H9 (cell line): ENCODE data around the gene TNFRSF18. TPM values are rescaled to one million over a fixed set of nuclear protein-coding genes. Genes with fewer than 3 reads are reported as not detected.

ENCODE experiments used
- DNase-seq: peaks from one replicate; pipeline ENCODE4 v3.0.0-alpha.2; 2017
- H2AFZ ChIP-seq: one replicate; pipeline ENCODE4 v1.6.1; 2013; ENCODE audit warnings: mild to moderate bottlenecking, low read length, control low read depth, moderate library complexity
- H2AK5ac ChIP-seq: 2 replicates; pipeline ENCODE4 v1.6.1; 2013; ENCODE audit warnings: low read length, control low read depth, mixed read lengths; ENCODE audit not compliant: insufficient read length
- H2BK120ac ChIP-seq: one replicate; pipeline ENCODE4 v1.6.1; 2013; ENCODE audit warnings: low read depth, mild to moderate bottlenecking, low read length, control low read depth, inconsistent platforms; ENCODE audit not compliant: poor library complexity, severe bottlenecking
- H2BK12ac ChIP-seq: 2 replicates; pipeline ENCODE4 v1.6.1; 2013; ENCODE audit warnings: low read length, control low read depth, mixed read lengths, low read depth; ENCODE audit not compliant: insufficient read length
- H2BK15ac ChIP-seq: 2 replicates; pipeline ENCODE4 v1.6.1; 2013; ENCODE audit warnings: low read depth, low read length, control low read depth
- H2BK20ac ChIP-seq: one replicate; pipeline ENCODE4 v1.6.1; 2013; ENCODE audit warnings: low read depth, mild to moderate bottlenecking, low read length, control low read depth, inconsistent platforms; ENCODE audit not compliant: poor library complexity, severe bottlenecking
- H2BK5ac ChIP-seq: 2 replicates; pipeline ENCODE4 v1.6.1; 2013; ENCODE audit warnings: low read length, control low read depth, mixed read lengths; ENCODE audit not compliant: insufficient read length
- H3K14ac ChIP-seq: 2 replicates; pipeline ENCODE4 v1.6.1; 2013; ENCODE audit warnings: low read length, control low read depth; ENCODE audit not compliant: insufficient read depth
- H3K18ac ChIP-seq: 2 replicates; pipeline ENCODE4 v1.6.1; 2013; ENCODE audit warnings: low read depth, mild to moderate bottlenecking, mixed read lengths, low read length, control low read depth; ENCODE audit not compliant: insufficient read length
- H3K23ac ChIP-seq: 2 replicates; pipeline ENCODE4 v1.6.1; 2013; ENCODE audit warnings: low read length, control low read depth, mixed read lengths, low read depth; ENCODE audit not compliant: insufficient read length
- H3K23me2 ChIP-seq: 2 replicates; pipeline ENCODE4 v1.6.1; 2013; ENCODE audit warnings: low read depth, mild to moderate bottlenecking, mixed read lengths, low read length, control low read depth; ENCODE audit not compliant: insufficient read length, poor library complexity, severe bottlenecking
- H3K27ac ChIP-seq: 2 replicates; pipeline ENCODE4 v1.5.1; 2013; ENCODE audit warnings: low read length, control low read depth, mixed read lengths, low read depth; ENCODE audit not compliant: insufficient read length
- H3K27me3 ChIP-seq: 2 replicates; pipeline ENCODE4 v1.6.1; 2013; ENCODE audit warnings: low read length, control low read depth, inconsistent platforms; ENCODE audit not compliant: insufficient read depth
- H3K4ac ChIP-seq: 2 replicates; pipeline ENCODE4 v1.6.1; 2013; ENCODE audit warnings: low read depth, mild to moderate bottlenecking, control low read depth, inconsistent platforms, low read length, moderate library complexity
- H3K4me1 ChIP-seq: 2 replicates; pipeline ENCODE4 v1.6.1; 2013; ENCODE audit warnings: low read length, control low read depth, inconsistent platforms; ENCODE audit not compliant: insufficient read depth
- H3K4me2 ChIP-seq: 2 replicates; pipeline ENCODE4 v1.6.1; 2013; ENCODE audit warnings: low read length, control low read depth, mixed read lengths; ENCODE audit not compliant: insufficient read length, insufficient read depth
- H3K56ac ChIP-seq: 2 replicates; pipeline ENCODE4 v1.6.1; 2013; ENCODE audit warnings: low read depth, mild to moderate bottlenecking, mixed read lengths, low read length, control low read depth; ENCODE audit not compliant: insufficient read length
- H3K79me1 ChIP-seq: 2 replicates; pipeline ENCODE4 v1.6.1; 2013; ENCODE audit warnings: low read depth, mild to moderate bottlenecking, moderate library complexity, low read length, control low read depth, inconsistent platforms; ENCODE audit not compliant: insufficient read depth, poor library complexity, severe bottlenecking
- H3K79me2 ChIP-seq: 2 replicates; pipeline ENCODE4 v1.6.1; 2013; ENCODE audit warnings: low read length, control low read depth, inconsistent platforms; ENCODE audit not compliant: insufficient read depth
- H3K9ac ChIP-seq: 2 replicates; pipeline ENCODE4 v1.6.1; 2013; ENCODE audit warnings: low read length, control low read depth, mixed read lengths; ENCODE audit not compliant: insufficient read length; ENCODE audit errors: extremely low read depth
- H3K9me3 ChIP-seq: one replicate; pipeline ENCODE4 v1.6.1; 2013; ENCODE audit warnings: low read depth, low read length, inconsistent platforms; ENCODE audit not compliant: control insufficient read depth
- H3T11ph ChIP-seq: one replicate; pipeline ENCODE4 v1.6.1; 2013; ENCODE audit warnings: mild to moderate bottlenecking, low read length, control low read depth, inconsistent platforms
- H4K20me1 ChIP-seq: one replicate; pipeline ENCODE4 v1.6.1; 2013; ENCODE audit not compliant: control insufficient read depth, insufficient read length, insufficient read depth
- H4K5ac ChIP-seq: 2 replicates; pipeline ENCODE4 v1.6.1; 2013; ENCODE audit warnings: low read depth, mild to moderate bottlenecking, mixed read lengths, low read length, control low read depth; ENCODE audit not compliant: insufficient read length
- H4K8ac ChIP-seq: replicated peaks from 2 replicates; pipeline ENCODE4 v1.6.1; 2013; ENCODE audit warnings: low read length, control low read depth, mixed read lengths, low read depth; ENCODE audit not compliant: insufficient read length
- H4K91ac ChIP-seq: 2 replicates; pipeline ENCODE4 v1.6.1; 2013; ENCODE audit warnings: low read depth, mild to moderate bottlenecking, moderate library complexity, mixed read lengths, low read length, control low read depth; ENCODE audit not compliant: insufficient read length
- H3K27ac Mint-ChIP-seq, 3 experiments: 2 replicates in 2 of 3; 3 replicates in 1 of 3; pipeline ENCODE4 v1.8.0; 2020 to 2021; ENCODE audit warnings: mixed read lengths in 3 of 3, mild to moderate bottlenecking in 1 of 3, moderate library complexity in 1 of 3
- H3K27me3 Mint-ChIP-seq: 2 replicates; pipeline ENCODE4 v1.8.0; 2021; ENCODE audit warnings: low read depth, mild to moderate bottlenecking, moderate library complexity, mixed read lengths
- H3K36me3 Mint-ChIP-seq, 3 experiments: 2 replicates in 2 of 3; 3 replicates in 1 of 3; pipeline ENCODE4 v1.8.0; 2020 to 2021; ENCODE audit warnings: low read depth in 3 of 3, mixed read lengths in 3 of 3; ENCODE audit not compliant: insufficient read depth in 1 of 3
- H3K4me1 Mint-ChIP-seq, 2 experiments: 2 replicates each; pipeline ENCODE4 v1.8.0; 2020; ENCODE audit warnings: mixed read lengths in 2 of 2
- H3K4me3 Mint-ChIP-seq, 2 experiments: 2 replicates in 1 of 2; 3 replicates in 1 of 2; pipeline ENCODE4 v1.8.0; 2020 to 2021; ENCODE audit warnings: mild to moderate bottlenecking in 2 of 2, mixed read lengths in 2 of 2, moderate library complexity in 1 of 2
- H3K9me3 Mint-ChIP-seq, 2 experiments: 2 replicates in 1 of 2; 3 replicates in 1 of 2; pipeline ENCODE4 v1.8.0; 2020; ENCODE audit warnings: mild to moderate bottlenecking in 2 of 2, mixed read lengths in 2 of 2, moderate library complexity in 1 of 2
- WGBS: extraction: QIAGEN DNeasy Blood & Tissue Kit; methylation state at CpG from one replicate; pipeline ENCODE4 v1.1.7; 2013; ENCODE audit warnings: missing lambda C conversion rate, low lambda C conversion rate, mixed read lengths; ENCODE audit not compliant: insufficient read length; ENCODE audit errors: extremely low coverage; 5-methylcytosine and 5-hydroxymethylcytosine counted together
- total RNA-seq: library from RNA; stranded (reverse); gene quantifications from 2 replicates; pipeline ENCODE4 v1.2.1, GENCODE V29; 2021
- TF ChIP-seq, protein P1 (sequence below): fragments of 200-600 bp; sonication (generic); conservative IDR thresholded peaks from 3 replicates; pipeline ENCODE4 v1.8.0; 2021; ENCODE audit warnings: antibody characterized with exemption, mild to moderate bottlenecking

Gene TNFRSF18
- total RNA-seq, 1 experiment from 2014 or later: 2.0 TPM

DNA sequence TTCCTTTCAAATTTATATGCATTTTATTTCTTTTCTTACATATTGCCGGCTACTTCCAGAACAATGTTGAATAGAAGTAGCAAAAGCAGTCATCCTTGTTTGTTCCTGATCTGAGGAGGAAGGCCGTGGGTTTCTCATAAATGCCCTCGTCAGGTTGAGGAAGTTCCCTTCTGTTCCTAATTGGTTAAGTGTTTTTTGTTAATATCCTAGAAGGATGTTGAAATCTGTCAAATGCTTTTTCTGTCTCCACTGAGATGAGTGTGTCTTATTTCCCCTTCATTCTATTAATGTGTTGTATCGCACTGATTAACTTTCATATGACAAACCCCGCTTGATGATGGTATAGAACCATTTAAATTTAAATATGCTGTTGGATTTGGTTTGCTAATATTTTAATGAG is 17.3 kb downstream of the TNFRSF18 start:
- Histone ChIP-seq H2BK5ac (no peak overlapping the region), H4K91ac (no peak overlapping the region), H4K5ac (no peak overlapping the region), H2AK5ac (no peak overlapping the region), H2BK12ac (no peak overlapping the region), H4K20me1 (no peaks in the 10 kb centered on the region), H3K27ac (no peak overlapping the region), H3K9me3 (peaks cover 12% of the 10 kb centered on the region), H2BK120ac (no peak overlapping the region), H3K4me1 (no peaks in the 10 kb centered on the region), H3K79me1 (no peaks in the 10 kb centered on the region), H4K8ac (no peak overlapping the region), H3K9ac (no peak overlapping the region), H3K27me3 (no peaks in the 10 kb centered on the region), H3K4me2 (no peak overlapping the region), H2AFZ (no peak overlapping the region), H3K4ac (no peak overlapping the region), H3T11ph (no peak overlapping the region), H3K18ac (no peak overlapping the region), H3K56ac (no peak overlapping the region), H3K23ac (no peak overlapping the region), H3K79me2 (no peaks in the 10 kb centered on the region), H3K23me2 (no peaks in the 10 kb centered on the region), H3K14ac (no peak overlapping the region), H2BK15ac (no peak overlapping the region), H2BK20ac (no peak overlapping the region)
- Mint-ChIP-seq H3K4me1 (no peaks in the 10 kb centered on the region), H3K4me3 (no peak overlapping the region), H3K27me3 (peaks cover 26% of the 10 kb centered on the region), H3K36me3 (peaks cover 0 to 11% (median 7%) of the 10 kb centered on the region in 3 experiments; a peak in 6 of 7 replicates), H3K9me3 (peaks cover 27 to 31% of the 10 kb centered on the region in 2 experiments), H3K27ac (no peak overlapping the region)
- no CpG with 5 or more reads among the region's 5 CpGs for WGBS
- TF ChIP-seq, protein P1, sequence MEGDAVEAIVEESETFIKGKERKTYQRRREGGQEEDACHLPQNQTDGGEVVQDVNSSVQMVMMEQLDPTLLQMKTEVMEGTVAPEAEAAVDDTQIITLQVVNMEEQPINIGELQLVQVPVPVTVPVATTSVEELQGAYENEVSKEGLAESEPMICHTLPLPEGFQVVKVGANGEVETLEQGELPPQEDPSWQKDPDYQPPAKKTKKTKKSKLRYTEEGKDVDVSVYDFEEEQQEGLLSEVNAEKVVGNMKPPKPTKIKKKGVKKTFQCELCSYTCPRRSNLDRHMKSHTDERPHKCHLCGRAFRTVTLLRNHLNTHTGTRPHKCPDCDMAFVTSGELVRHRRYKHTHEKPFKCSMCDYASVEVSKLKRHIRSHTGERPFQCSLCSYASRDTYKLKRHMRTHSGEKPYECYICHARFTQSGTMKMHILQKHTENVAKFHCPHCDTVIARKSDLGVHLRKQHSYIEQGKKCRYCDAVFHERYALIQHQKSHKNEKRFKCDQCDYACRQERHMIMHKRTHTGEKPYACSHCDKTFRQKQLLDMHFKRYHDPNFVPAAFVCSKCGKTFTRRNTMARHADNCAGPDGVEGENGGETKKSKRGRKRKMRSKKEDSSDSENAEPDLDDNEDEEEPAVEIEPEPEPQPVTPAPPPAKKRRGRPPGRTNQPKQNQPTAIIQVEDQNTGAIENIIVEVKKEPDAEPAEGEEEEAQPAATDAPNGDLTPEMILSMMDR: no peak
- no peak for DNase-seq
